ENCODE results near the gene OR8B2.

- no peak for TF ChIP-seq EZH2 (IDR thresholded peaks at IDR 0.05; ENCODE audit: borderline replicate concordance, insufficient read depth, low read depth, low read length, poor library complexity, severe bottlenecking)
- TF ChIP-seq, protein P1, sequence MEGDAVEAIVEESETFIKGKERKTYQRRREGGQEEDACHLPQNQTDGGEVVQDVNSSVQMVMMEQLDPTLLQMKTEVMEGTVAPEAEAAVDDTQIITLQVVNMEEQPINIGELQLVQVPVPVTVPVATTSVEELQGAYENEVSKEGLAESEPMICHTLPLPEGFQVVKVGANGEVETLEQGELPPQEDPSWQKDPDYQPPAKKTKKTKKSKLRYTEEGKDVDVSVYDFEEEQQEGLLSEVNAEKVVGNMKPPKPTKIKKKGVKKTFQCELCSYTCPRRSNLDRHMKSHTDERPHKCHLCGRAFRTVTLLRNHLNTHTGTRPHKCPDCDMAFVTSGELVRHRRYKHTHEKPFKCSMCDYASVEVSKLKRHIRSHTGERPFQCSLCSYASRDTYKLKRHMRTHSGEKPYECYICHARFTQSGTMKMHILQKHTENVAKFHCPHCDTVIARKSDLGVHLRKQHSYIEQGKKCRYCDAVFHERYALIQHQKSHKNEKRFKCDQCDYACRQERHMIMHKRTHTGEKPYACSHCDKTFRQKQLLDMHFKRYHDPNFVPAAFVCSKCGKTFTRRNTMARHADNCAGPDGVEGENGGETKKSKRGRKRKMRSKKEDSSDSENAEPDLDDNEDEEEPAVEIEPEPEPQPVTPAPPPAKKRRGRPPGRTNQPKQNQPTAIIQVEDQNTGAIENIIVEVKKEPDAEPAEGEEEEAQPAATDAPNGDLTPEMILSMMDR (IDR thresholded peaks at IDR 0.05) = no peak
Observed at GRCh38 chr11:124359566-124359965, 24.7 kb downstream of the OR8B2 start.

Data from B cell (primary cell).